Testis (tissue), 3 donors: ENCODE measurements around the gene FNDC5. TPM values are rescaled to one million over a fixed set of nuclear protein-coding genes. Genes with fewer than 3 reads are reported as not detected.

Source experiments
- DNase-seq: peaks from one replicate; pipeline ENCODE4 v3.0.0-alpha.2; 2019
- H3K27ac ChIP-seq, 2 donors: fragments of 200-600 bp; sonication (generic); one replicate each; pipeline ENCODE4 v1.5.1; 2019
- H3K27me3 ChIP-seq: fragments of 200-600 bp; sonication (generic); one replicate; pipeline ENCODE4 v1.5.1; 2019
- H3K36me3 ChIP-seq: fragments of 200-600 bp; sonication (generic); one replicate; pipeline ENCODE4 v1.5.1; 2017; ENCODE audit warnings: low read depth; ENCODE audit errors: missing control alignments
- H3K4me1 ChIP-seq: fragments of 200-600 bp; sonication (generic); one replicate; pipeline ENCODE4 v1.5.1; 2019
- H3K4me3 ChIP-seq, 2 donors: fragments of 200-600 bp; sonication (generic); one replicate each; pipeline ENCODE4 v1.5.1; 2017 to 2019
- H3K9me3 ChIP-seq: fragments of 200-600 bp; sonication (generic); one replicate; pipeline ENCODE4 v1.5.1; 2017
- POLR2A ChIP-seq: fragments of 450-650 bp; IDR thresholded peaks from one replicate; pipeline ENCODE4 v1.6.1; 2017; ENCODE audit warnings: antibody characterized with exemption, mild to moderate bottlenecking, moderate library complexity
- WGBS, 2 donors: methylation state at CpG; one replicate each; pipeline ENCODE4 v1.1.5; 2018; 5-methylcytosine and 5-hydroxymethylcytosine counted together
- intact Hi-C: fragments of 100-400 bp; cut with DNase I; formaldehyde crosslinking; loops from one replicate; pipeline ENCODE4 v1.15.1; 2023; ENCODE audit warnings: low total_unique reads
- polyA plus RNA-seq: library from polyadenylated mRNA; stranded (reverse); fragments of 350-450 nt; fragmentation: Illumina TruSeq; extraction: RNeasy Lipid Tissue Mini Kit (QIAGEN cat#74804); gene quantifications from one replicate; pipeline ENCODE4 v1.2.3, GENCODE V29; 2014; ENCODE audit warnings: low read depth, low replicate concordance; ENCODE audit not compliant: insufficient read depth
- total RNA-seq, 2 donors: library from RNA; depleted of rRNA; stranded (reverse); fragments of >200 nt; gene quantifications; one replicate each; pipeline ENCODE4 v1.2.3, GENCODE V29; 2016
- TF ChIP-seq, protein P1 (sequence below), 3 experiments: fragments of 450-650 bp in 2 of 3; fragments of 200-600 bp in 1 of 3; sonication (generic) in 1 of 3; IDR thresholded peaks; one replicate each; pipeline ENCODE4 v1.5.1; 2016 to 2019; ENCODE audit warnings: antibody characterized with exemption in 3 of 3, mild to moderate bottlenecking in 2 of 3, moderate library complexity in 1 of 3

The FNDC5 gene
- total and polyA plus RNA-seq, 3 donors from 2014 or later, result 9.4 to 16.3 (median 11.3) TPM

DNA sequence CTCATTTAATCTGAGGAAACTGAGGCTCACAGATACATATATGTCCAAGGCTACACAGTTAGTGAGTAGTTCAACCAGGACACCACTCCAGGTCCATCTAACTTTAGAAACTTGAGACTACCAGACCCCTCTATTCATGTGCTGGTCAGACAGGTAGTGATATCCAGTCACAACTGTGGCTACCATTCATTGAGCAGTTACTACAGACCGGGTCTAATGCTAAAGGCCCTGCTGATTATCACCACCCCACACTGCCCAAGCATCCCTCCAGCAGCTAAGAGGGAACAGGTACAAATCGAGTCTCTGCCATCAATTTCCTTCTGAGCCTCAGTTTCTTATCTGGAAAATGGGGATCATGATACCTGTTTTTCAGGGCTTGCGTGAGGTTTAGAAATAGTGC is 20.9 kb upstream of the FNDC5 start:
- no peaks in the 10 kb centered on the region for H3K36me3 ChIP-seq
- WGBS, 2 donors, result 86 to 93% methylated on average over 3 of the region's 3 CpGs
- DNase-seq, result no peak
- TF ChIP-seq, protein P1, sequence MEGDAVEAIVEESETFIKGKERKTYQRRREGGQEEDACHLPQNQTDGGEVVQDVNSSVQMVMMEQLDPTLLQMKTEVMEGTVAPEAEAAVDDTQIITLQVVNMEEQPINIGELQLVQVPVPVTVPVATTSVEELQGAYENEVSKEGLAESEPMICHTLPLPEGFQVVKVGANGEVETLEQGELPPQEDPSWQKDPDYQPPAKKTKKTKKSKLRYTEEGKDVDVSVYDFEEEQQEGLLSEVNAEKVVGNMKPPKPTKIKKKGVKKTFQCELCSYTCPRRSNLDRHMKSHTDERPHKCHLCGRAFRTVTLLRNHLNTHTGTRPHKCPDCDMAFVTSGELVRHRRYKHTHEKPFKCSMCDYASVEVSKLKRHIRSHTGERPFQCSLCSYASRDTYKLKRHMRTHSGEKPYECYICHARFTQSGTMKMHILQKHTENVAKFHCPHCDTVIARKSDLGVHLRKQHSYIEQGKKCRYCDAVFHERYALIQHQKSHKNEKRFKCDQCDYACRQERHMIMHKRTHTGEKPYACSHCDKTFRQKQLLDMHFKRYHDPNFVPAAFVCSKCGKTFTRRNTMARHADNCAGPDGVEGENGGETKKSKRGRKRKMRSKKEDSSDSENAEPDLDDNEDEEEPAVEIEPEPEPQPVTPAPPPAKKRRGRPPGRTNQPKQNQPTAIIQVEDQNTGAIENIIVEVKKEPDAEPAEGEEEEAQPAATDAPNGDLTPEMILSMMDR (IDR thresholded peaks at IDR 0.05), result no peak
- no peak for TF ChIP-seq POLR2A
- intact Hi-C loops, result no loop called here
- H3K27me3 ChIP-seq, result no peaks in the 10 kb centered on the region
- no peak overlapping the region for H3K4me3 ChIP-seq
- peaks cover 7% of the 10 kb centered on the region for H3K4me1 ChIP-seq
- H3K9me3 ChIP-seq, result no peaks in the 10 kb centered on the region
- no peak overlapping the region for H3K27ac ChIP-seq

DNA sequence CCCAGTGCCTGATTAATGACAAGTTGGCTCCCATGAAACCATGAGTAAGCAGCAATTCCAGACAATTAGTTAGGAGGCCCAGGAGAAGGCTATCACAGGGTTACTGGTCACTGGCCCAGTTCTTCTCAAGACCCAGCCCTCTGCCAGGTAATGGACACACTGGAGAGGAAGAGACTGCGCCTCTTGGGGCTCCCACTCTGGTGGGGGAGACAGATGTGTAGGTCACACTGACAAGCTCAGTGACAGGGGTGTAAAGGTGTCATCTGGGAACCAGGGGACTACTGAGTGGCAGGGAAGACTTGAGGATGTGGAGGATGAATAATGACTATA is 20.5 kb upstream of the FNDC5 start:
- Histone ChIP-seq H3K4me1 (peaks cover 7% of the 10 kb centered on the region), H3K4me3 (no peak overlapping the region)
- intact Hi-C loops, result no loop called here

DNA sequence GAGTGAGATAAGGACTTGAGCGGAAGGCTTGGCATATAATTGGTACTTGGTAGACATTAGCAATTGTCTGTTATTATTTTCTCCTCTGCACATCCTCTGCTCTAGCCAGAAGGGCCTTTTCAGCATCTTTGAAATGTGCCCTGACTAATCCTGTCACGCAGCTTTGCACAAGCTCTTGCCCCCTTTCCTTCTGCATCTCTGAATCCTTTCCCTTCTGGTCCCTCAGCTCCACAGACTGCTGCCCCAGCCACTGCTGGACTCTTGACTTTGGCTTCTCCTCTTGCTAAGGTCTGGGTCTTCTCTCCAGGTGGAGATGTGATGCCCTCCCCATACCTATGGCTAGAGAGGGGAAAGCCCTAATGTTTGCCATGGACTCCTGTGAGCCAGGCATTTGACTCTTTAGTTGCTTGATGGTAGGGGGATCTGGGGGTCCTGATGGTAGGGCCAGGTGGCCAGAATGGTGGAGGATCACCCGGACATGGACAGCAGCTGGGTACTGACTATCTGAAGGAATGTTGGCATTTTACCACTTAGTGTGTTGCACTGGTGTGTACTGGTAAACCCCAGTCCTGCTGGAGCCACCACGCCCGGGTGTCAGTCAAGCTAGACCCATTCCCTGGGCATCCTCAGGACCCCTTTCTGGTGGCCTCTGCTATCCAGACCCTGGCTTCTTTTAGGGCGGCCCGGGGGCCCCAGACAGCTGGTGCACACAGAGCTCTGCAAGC is 20.0 kb upstream of the FNDC5 start:
- WGBS, 2 donors, result 91 to 92% methylated on average over 6 to 7 of the region's 7 CpGs
- Histone ChIP-seq H3K9me3 (no peaks in the 10 kb centered on the region), H3K27ac (no peak overlapping the region), H3K4me1 (peaks cover 7% of the 10 kb centered on the region), H3K36me3 (no peaks in the 10 kb centered on the region), H3K27me3 (no peaks in the 10 kb centered on the region), H3K4me3 (no peak overlapping the region)
- intact Hi-C loops, result no loop called here
- no peak for DNase-seq
- no peak for TF ChIP-seq POLR2A
- TF ChIP-seq, protein P1 (IDR thresholded peaks at IDR 0.05), result no peak

More for the DNA sequence above, 20.5 kb upstream of the FNDC5 start:
- DNase-seq, result no peak
- 92 to 100% methylated on average over 1 of the region's 1 CpG for WGBS, 2 donors
- H3K27ac ChIP-seq, result no peak overlapping the region
- TF ChIP-seq, protein P1 (IDR thresholded peaks at IDR 0.05), result no peak
- no peak for TF ChIP-seq POLR2A
- H3K27me3 ChIP-seq, result no peaks in the 10 kb centered on the region
- H3K36me3 ChIP-seq, result no peaks in the 10 kb centered on the region
- no peaks in the 10 kb centered on the region for H3K9me3 ChIP-seq

DNA sequence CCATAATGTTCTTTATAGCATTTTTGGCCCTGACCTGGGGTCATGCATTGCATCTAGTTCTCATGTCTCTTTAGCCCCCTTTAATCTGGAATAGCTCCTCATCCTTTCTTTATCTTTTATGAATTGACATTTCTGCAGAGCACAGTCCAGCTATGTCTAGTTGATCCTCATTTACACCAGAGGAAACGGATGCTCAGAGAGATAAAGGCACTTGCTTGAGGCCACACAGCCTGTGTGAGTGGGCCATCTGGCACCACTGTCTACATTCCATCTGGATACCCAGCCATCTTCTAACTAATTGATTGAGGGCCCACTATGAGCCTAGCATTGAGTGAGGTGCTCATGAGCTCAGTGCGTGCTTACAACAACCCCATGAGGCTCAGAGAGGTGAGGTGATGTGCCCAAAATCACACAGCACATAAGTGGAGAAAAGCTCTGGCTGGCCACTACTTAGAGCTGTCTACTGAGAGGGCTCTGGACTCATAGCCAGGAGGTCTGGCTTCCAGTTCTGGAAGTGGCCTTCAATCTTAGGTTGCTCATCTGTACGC is 19.1 kb upstream of the FNDC5 start:
- H3K27me3 ChIP-seq, result no peaks in the 10 kb centered on the region

More for the DNA sequence above, 19.1 kb upstream of the FNDC5 start:
- intact Hi-C loops, result no loop called here
- DNase-seq, result no peak
- no peaks in the 10 kb centered on the region for H3K9me3 ChIP-seq
- WGBS, 2 donors, result 84 to 92% methylated on average over 3 of the region's 3 CpGs
- no peak overlapping the region for H3K27ac ChIP-seq
- H3K4me1 ChIP-seq, result peaks cover 7% of the 10 kb centered on the region
- no peaks in the 10 kb centered on the region for H3K36me3 ChIP-seq
- TF ChIP-seq, protein P1 (IDR thresholded peaks at IDR 0.05), result no peak
- TF ChIP-seq POLR2A, result no peak
- no peak overlapping the region for H3K4me3 ChIP-seq
